GM18520 (cell line): ENCODE data around the gene RLBP1.

ENCODE experiments used
- ATAC-seq: cut with Tn5 transposase; IDR thresholded peaks from one replicate; pipeline ENCODE4 v1.9.1; 2021; ENCODE audit not compliant: unreplicated experiment

Gene RLBP1

GRCh38 chr15:89179966-89180875 lies 41.2 kb downstream of the RLBP1 start:
- ATAC-seq = no peak

DNA sequence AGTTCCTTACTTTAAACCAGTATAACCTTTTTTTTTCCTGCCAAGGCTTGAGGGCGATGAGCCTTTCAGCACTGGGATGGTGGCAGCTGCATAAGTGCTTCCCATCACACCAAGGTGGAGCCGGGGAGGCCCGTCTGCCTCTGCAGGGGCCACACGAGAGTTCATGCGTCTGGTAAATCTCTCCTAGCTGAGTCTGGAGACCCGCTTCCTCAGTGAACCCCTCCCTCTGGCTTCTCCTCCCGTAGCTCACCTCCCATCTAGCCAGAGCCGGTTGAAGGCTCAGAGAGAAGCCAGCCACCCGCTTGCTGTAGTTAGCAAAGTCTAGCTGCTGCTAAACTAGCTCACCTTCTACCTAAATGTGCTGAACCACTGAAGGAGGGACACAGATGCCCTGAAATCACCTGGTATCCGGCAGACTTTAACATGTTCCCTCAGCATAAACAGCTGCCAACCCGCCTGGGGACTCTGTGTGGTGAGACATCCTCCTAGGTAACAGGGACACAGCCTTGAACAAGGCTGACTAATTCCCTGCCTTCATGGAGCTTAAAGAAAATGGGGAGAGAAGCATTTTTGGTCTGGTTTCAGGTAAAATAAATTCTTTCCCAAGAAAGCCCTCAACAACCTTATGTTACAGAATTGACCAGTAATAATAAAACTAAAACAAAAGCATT lies 42.9 kb downstream of the RLBP1 start:
- ATAC-seq = no peak

GRCh38 chr15:89177633-89178306 lies 43.6 kb downstream of the RLBP1 start:
- no peak for ATAC-seq

GRCh38 chr15:89177116-89177515 lies 44.3 kb downstream of the RLBP1 start:
- ATAC-seq = no peak

DNA sequence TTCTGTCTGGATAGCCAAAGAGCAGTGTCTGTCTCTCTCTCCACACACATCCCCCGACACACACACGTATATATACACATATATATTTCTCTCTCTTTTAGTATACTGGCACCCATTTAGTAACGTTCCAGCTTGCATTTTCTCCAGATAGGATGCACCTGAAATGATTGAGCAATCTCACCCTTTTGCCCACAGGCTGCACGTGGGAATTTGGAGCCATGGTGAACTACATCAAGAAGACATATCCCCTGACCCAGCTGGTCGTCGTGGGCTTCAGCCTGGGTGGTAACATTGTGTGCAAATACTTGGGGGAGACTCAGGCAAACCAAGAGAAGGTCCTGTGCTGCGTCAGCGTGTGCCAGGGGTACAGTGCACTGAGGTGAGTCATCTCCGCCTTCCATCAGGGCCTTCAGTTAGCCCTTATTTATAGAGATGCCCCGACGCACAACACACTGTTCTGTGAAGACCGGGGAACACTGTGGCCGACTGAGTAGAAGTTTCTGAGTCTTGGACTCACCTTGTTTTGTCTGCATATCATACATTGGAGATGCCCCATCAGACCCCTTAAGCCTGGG lies 45.7 kb downstream of the RLBP1 start:
- no peak for ATAC-seq

GRCh38 chr15:89174476-89174875 lies 46.9 kb downstream of the RLBP1 start:
- no peak for ATAC-seq

- no peak for ATAC-seq
These were observed 48.5 kb downstream of the RLBP1 start for GRCh38 chr15:89172921-89173320.

DNA sequence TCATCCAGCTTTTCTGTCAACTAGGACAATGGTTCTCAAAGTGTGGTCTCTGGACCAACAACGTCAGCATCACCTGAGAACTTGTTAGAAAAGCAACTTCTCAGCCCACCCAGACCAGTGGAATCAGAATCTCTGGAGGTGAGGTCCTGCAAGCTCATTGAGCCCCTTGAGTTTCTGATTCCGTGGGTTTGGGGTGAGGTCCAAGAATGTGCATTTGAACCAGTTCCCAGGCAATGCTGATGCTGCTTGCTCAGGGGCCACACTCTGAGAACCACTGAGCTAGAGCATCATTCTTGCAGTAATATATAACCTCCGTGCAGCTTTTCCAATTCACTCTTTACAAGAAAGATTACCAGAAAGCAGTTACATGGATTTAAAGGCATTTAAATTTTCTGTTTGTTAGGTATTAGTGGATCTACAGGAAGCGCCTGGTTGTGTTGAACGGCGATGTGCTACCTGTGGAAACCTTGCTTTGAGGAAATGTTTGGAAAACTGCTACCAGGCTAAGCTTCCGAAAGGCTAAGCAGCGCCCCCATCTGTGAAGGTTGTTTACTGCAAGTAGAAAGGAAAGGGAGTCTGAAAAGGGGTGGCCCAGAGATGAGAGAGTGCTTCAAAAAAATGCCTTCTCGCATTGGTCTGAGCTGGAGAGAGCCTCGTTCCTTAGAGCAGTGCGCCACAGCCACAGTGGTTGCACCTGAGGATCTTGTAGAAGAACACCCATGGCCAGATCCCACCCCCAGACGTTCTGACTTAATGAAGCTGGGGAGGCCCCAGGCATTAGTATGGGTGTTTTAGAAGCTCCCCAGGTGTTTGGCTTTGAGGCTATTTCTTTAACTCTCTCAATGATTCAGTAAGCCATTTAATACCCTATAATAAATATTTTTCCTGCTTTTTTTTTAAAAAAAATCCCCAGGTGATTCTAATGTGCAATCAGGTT lies 50.0 kb downstream of the RLBP1 start:
- no peak for ATAC-seq

- ATAC-seq = no peak
These were observed 51.0 kb downstream of the RLBP1 start for GRCh38 chr15:89170364-89170763.

DNA sequence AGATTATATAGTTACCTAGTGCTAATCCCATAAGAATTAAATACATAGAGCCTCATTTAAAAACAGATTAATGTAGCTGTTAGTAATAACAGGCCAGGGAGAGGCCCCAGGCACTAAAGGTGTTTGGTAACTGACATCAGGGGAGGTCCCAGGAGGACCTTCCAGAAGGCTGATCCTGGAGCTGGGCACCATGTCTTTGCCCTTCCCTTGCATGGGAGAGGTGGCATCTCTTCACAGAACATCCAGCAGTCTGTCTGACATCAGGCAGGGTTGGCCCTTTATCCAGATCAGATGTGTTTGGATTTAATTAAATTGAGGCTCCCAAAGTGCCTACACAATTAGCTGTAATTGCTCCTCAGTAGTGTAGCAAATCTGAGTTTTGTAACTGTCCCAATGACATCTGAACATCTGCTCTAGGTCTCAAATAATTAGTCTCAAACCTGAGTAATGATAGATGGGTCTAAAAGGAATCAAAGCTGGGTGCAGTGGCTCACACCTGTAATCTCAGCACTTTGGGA lies 53.0 kb downstream of the RLBP1 start:
- ATAC-seq = no peak

DNA sequence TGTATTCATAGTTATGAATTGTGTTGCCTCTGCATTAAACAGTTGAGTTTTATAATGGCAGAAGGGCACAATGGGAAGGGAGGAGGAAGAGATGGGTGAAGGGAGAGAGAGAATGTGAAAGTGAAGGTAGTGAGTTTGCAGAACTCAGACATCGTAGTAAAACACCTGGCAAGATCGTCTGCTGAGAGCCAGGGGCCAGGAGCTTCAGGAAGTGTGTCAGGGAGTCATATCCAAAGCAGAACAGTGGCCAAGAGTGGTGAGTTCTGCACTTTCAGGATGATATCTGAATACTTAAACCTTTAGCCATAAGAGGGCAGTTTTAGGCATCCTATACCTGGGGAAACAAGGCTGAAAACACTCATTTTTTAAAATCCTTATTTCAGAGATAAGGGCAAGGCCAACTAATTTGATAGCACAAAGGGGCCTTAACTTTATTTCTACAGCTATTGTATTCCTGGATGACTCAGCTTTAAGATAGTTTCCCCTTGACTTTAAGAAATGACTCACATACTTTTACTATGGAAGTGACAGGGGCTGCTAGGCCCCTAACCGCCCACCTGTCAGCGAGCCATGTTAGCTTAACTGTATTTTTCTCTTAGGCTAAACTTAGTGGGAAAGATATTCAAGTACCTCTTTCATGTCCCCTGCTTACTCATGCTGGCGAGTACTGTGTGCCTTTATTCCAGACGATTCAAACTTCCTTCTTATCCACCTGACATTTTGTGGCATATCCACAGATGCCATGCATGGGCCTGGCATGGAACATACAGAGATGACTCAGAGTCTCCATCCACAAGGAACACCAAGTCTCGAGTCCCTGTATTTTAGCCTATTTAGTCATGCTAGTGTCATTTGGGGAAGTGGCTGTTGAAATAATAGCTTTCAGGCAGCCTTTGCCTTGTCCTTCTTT lies 53.9 kb downstream of the RLBP1 start:
- ATAC-seq = peak; percentile 42

- ATAC-seq = no peak
These were observed 55.7 kb downstream of the RLBP1 start for GRCh38 chr15:89165677-89166076.

GRCh38 chr15:89164712-89165211 lies 56.6 kb downstream of the RLBP1 start:
- no peak for ATAC-seq

GRCh38 chr15:89163271-89164055 lies 57.9 kb downstream of the RLBP1 start:
- no peak for ATAC-seq

- no peak for ATAC-seq
These were observed 59.7 kb downstream of the RLBP1 start for GRCh38 chr15:89161666-89162065.
